ENCODE results near the gene KEAP1. TPM values are rescaled to one million over a fixed set of nuclear protein-coding genes. Genes with fewer than 3 reads are reported as not detected.
A peak's percentile ranks its signal among the peaks of the same experiment; 100 is the strongest.

The KEAP1 gene
- total and polyA plus RNA-seq, 9 of the 15 experiments (the other 6 are each of a cell fraction or from before 2014, with no cell fraction given), result 2.1 to 95.6 (median 64.3) TPM

DNA sequence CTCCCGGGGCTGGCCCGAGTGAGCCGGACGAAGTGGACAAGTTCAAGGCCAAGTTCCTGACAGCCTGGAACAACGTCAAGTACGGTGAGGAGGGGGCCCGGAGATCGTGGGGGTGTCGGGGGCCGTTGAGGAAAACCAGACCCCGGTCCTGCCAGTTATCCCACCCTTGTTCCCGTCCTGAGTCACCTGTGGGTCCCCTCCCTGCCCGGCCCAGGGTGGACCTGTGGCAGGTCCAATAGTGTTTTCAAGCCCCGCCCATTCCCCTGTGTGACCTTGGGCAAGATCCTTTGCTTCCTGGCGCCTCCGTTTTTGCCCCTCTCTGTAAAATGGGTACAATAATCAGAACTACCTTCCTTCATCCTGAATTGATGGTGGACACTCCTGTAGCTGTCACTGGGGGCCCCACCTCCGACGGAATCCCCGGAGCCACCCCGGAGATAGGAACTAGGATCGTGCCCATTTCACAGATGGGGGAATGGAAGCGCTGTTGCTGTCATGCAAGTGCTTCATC is 41.1 kb upstream of the KEAP1 start (continued):
- no peak for TF ChIP-seq RBM14 (IDR thresholded peaks at IDR 0.05; ENCODE audit: borderline replicate concordance, insufficient read depth, low read depth, low read length)
- TF ChIP-seq MEF2A (IDR thresholded peaks at IDR 0.05; ENCODE audit: control insufficient read depth, low read depth, low read length), result no peak
- TF ChIP-seq ETV5 (CRISPR knock-in tag; IDR thresholded peaks at IDR 0.05; ENCODE audit: low read depth), result peak; percentile 52; the same call in 1 of the 2 replicates
- TF ChIP-seq ZNF146 (CRISPR knock-in tag; IDR thresholded peaks at IDR 0.05; ENCODE audit: unreplicated experiment), result no peak
- no peak for TF ChIP-seq XRCC4 (IDR thresholded peaks at IDR 0.05; ENCODE audit: extremely low read depth, insufficient read depth, insufficient read length)

DNA sequence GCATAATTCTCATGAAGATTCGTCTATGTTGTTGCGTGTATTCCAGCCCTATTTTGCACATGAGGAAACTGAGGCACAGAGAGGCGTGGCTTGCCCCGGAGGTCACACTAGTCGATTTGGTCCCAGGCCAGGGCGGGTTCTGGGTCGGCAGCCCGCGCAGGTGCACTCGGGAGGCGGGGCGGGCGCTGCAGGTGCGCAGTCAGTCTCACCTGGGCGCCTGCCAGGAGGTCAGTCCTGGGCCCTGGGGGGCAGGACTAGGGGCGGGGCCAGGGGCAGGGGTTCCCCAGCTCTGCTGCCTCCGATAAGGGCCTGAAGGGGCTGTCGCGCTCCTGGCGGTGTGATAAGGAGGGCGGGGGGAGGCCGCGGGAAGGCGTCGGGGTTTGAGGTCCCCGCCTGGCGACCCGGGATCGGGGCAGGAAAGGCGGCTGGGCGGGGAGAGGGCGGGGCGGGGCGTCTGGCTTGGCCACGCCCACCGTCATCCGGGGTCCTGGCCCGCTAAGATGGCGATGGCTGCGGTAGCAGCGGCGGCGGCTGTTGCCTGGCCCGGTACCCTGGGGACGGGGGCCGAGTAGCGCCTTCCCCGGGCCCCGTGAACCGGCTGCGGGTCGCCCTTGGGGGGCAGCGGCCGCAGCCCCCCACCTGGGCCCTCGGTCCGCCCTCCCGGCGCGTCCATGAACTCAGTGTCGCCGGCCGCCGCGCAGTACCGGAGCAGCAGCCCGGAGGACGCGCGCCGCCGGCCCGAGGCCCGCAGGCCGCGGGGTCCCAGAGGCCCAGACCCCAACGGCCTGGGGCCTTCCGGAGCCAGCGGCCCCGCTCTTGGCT is 40.5 kb upstream of the KEAP1 start, which contains the start of gene ATG4D:
ATG4D (plus strand) TSS at position 485 of the 822 bp plus-strand sequence; CDS start at position 672, 187 bp downstream.
- peak; percentile 97 to 99 (median 99) for DNase-seq (ENCODE audit: extremely low read depth in 1 of 4, low spot score in 3 of 4)
- peak within 1 kb of the TSS; percentile 87 for H3K4me2 ChIP-seq (ENCODE audit: insufficient read depth, low read length)
- H3K27me3 ChIP-seq (ENCODE audit: control insufficient read depth in 2 of 2, insufficient read depth in 2 of 2, low read length in 2 of 2), result no peaks in the 10 kb centered on the region
- peak within 1 kb of the TSS; percentile 97 for H3K4me3 ChIP-seq
- in situ Hi-C loops (cut with MboI), result no loop called here
- intact Hi-C loops (cut with micrococcal nuclease), result loop anchor here (1.0 to 5.0 kb wide), 3 partner anchors 22 to 39 kb away; no protein-coding TSS in a partner anchor
- H3K79me2 ChIP-seq (ENCODE audit: control insufficient read depth, insufficient read depth, low read length), result peaks cover 29% of the 10 kb centered on the region
- peaks cover 4% of the 10 kb centered on the region for H4K20me1 ChIP-seq (replicated peaks; ENCODE audit: control insufficient read depth, insufficient read depth, low read length)
- under 1% methylated on average over 45 of the region's 79 CpGs for WGBS (ENCODE audit: insufficient coverage, low coverage, missing lambda C conversion rate)
- no TSS peak for BruUV-seq (replicated peaks)
- no peaks in the 10 kb centered on the region for H3K9me1 ChIP-seq (ENCODE audit: control insufficient read depth, insufficient read depth, low read length)
- H2AFZ ChIP-seq (ENCODE audit: low read depth, low read length), result peak within 1 kb of the TSS; percentile 87
- no peaks in the 10 kb centered on the region for H3K9me3 ChIP-seq (replicated peaks; ENCODE audit: control insufficient read depth, insufficient read depth, low read depth, low read length)
- H3K27ac ChIP-seq (ENCODE audit: extremely low read depth, low read depth, low read length), result peak within 1 kb of the TSS; percentile 90
- H3K36me3 ChIP-seq (ENCODE audit: control insufficient read depth, insufficient read depth, low read length), result peaks cover 26% of the 10 kb centered on the region; the same call in 2 of the 3 replicates
- peaks cover 6 to 43% of the 10 kb centered on the region in 2 experiments; a peak in 4 of 5 replicates for H3K4me1 ChIP-seq (replicated peaks in 1 of 2; ENCODE audit: control insufficient read depth in 2 of 2, insufficient read depth in 2 of 2, low read length in 2 of 2)
- ATAC-seq, result peak; percentile 87
- POLR2A ChIA-PET, result interaction anchor here (0.6 to 2.9 kb wide), 8 partner anchors 10 to 795 kb away, joined by 3 to 12 read pairs (median 3); partner anchors contain the start of gene KRI1
- CTCF ChIA-PET (ENCODE audit: low intra/inter-chr PET ratio), result no interaction called here
- FAIRE-seq, result peak; percentile 78
- H3K9ac ChIP-seq (ENCODE audit: insufficient read depth in 1 of 2, low read depth in 2 of 2, low read length in 2 of 2), result peak within 1 kb of the TSS; percentile 97
- TF ChIP-seq ZNF384 (IDR thresholded peaks at IDR 0.05; ENCODE audit: low read depth, low read length) (no peak; the same call in 1 of the 2 replicates), KLF1 (tag; IDR thresholded peaks at IDR 0.05) (no peak), CREB1 (IDR thresholded peaks at IDR 0.05) (peak; percentile 35; the same call in 1 of the 2 replicates), CREB1 (CRISPR knock-in tag; IDR thresholded peaks at IDR 0.05) (peak; percentile 43; the same call in 1 of the 2 replicates), HNRNPLL (IDR thresholded peaks at IDR 0.05; ENCODE audit: low read depth, low read length, poor library complexity, severe bottlenecking) (no peak), ILK (tag; IDR thresholded peaks at IDR 0.05; ENCODE audit: borderline replicate concordance, low read depth) (no peak), TCF3 (CRISPR knock-in tag; IDR thresholded peaks at IDR 0.05) (peak; percentile 97), MYNN (IDR thresholded peaks at IDR 0.05) (peak; percentile 72), MYNN (CRISPR knock-in tag; IDR thresholded peaks at IDR 0.05) (no peak), CREM (IDR thresholded peaks at IDR 0.05; ENCODE audit: low read depth) (peak; percentile 67), CXXC5 (CRISPR knock-in tag; IDR thresholded peaks at IDR 0.05) (peak; percentile 93), FOXJ2 (tag; IDR thresholded peaks at IDR 0.05) (no peak), CCAR2 (IDR thresholded peaks at IDR 0.05; ENCODE audit: low read depth, low read length) (no peak), IFI16 (CRISPR knock-in tag; IDR thresholded peaks at IDR 0.05) (no peak), DPF2 (IDR thresholded peaks at IDR 0.05) (peak; percentile 83), C11orf30 (IDR thresholded peaks at IDR 0.05; ENCODE audit: low read depth) (peak; percentile 60), MED1 (CRISPR knock-in tag; IDR thresholded peaks at IDR 0.05; ENCODE audit: borderline replicate concordance) (no peak), STAG1 (CRISPR knock-in tag; IDR thresholded peaks at IDR 0.05; ENCODE audit: borderline replicate concordance) (no peak)

Measured in K562 (cell line).